Breast epithelium (tissue), 4 donors: Measurements from ENCODE around the gene BCAS1. TPM values are rescaled to one million over a fixed set of nuclear protein-coding genes. Genes with fewer than 3 reads are reported as not detected.

Experiments
- DNase-seq, 2 donors: peaks; one replicate each; pipeline ENCODE4 v3.0.0-alpha.2; 2019; ENCODE audit warnings: low spot score in 2 of 2
- H3K27ac ChIP-seq, 2 donors: fragments of 200-600 bp; sonication (generic) in 1 of 2; one replicate each; pipeline ENCODE4 v1.5.1; 2016 to 2019; ENCODE audit warnings: mild to moderate bottlenecking in 1 of 2
- H3K27me3 ChIP-seq, 2 donors: fragments of 200-600 bp; sonication (generic) in 1 of 2; one replicate each; pipeline versions ENCODE4 v1.5.1 to v1.6.0; 2017 to 2019; ENCODE audit warnings: control low read depth in 1 of 2, mild to moderate bottlenecking in 1 of 2
- H3K36me3 ChIP-seq: fragments of 200-600 bp; one replicate; pipeline ENCODE4 v1.5.1; 2019
- H3K4me1 ChIP-seq, 2 donors: fragments of 200-600 bp; sonication (generic); one replicate each; pipeline ENCODE4 v1.5.1; 2016 to 2019; ENCODE audit warnings: control low read depth in 1 of 2
- H3K4me3 ChIP-seq, 3 donors: fragments of 200-600 bp; sonication (generic); 1 replicate in 2 of 3; 2 replicates in 1 of 3; pipeline ENCODE4 v1.5.1; 2016 to 2019; ENCODE audit warnings: mild to moderate bottlenecking in 3 of 3, moderate library complexity in 2 of 3
- H3K9me3 ChIP-seq, 2 donors: fragments of 200-600 bp; sonication (generic) in 1 of 2; one replicate each; pipeline ENCODE4 v1.5.1; 2016 to 2019; ENCODE audit warnings: control low read depth in 1 of 2
- POLR2A ChIP-seq: fragments of 450-650 bp; IDR thresholded peaks from one replicate; pipeline ENCODE4 v1.6.1; 2016; ENCODE audit warnings: antibody characterized with exemption, mild to moderate bottlenecking, moderate library complexity
- POLR2AphosphoS5 ChIP-seq, 3 donors: sonication (generic); formaldehyde crosslinking; IDR thresholded peaks; one replicate each; pipeline ENCODE4 v1.6.1; 2017; ENCODE audit warnings: antibody characterized with exemption in 3 of 3
- intact Hi-C: fragments of 100-400 bp; cut with DNase I; formaldehyde crosslinking; loops from one replicate; pipeline ENCODE4 v1.15.1; 2023; ENCODE audit warnings: low total_unique reads
- total RNA-seq, 3 donors: library from RNA; depleted of rRNA; stranded (reverse); fragments of >200 nt; gene quantifications; one replicate each; pipeline ENCODE4 v1.1.0, GENCODE V29; 2016
- TF ChIP-seq, protein P1 (sequence below), 3 donors: fragments of 450-650 bp; IDR thresholded peaks; one replicate each; pipeline ENCODE4 v1.5.1; 2016 to 2017; ENCODE audit warnings: antibody characterized with exemption in 3 of 3, mild to moderate bottlenecking in 3 of 3, moderate library complexity in 3 of 3

BCAS1 gene
- total RNA-seq, 3 donors from 2014 or later: 0.98 to 3.1 TPM; not detected in 1

DNA sequence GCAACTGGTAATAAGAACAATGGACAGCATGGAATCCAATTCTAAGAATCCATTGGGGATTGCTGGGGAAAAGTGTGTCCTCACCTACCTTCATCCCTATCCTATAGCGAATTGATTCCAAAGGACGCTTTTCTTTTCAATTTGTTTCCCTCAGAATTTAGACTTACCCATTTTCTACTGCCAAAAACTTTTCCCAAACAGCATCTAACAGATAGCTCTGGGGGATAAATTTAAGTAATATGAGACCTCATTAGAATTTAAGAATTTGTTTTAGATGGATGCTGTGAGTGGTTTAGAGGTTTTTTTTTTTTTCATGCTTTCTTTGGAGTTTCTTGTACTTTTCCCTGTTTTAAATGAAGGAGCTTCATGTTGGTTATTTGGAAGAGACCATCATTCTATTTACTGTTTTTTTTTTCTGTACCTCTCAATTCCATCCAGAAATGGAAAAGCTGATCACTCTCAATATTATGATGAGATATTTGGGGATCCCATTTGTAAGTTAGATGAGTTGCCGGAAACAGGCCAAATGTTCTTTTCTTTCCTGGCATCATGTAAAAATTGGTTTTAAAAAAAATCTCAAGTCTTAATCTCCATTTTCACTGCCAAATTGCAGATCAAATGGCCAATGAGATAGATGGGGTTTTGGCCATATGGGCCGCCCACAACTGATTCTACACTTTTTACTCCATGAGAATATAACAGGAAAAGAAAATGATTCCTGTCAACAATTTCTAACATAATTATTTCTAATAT, 105.7 kb downstream of the BCAS1 start:
- Histone ChIP-seq H3K4me1 (no peaks in the 10 kb centered on the region), H3K27me3 (no peaks in the 10 kb centered on the region), H3K36me3 (no peaks in the 10 kb centered on the region), H3K4me3 (no peak overlapping the region), H3K27ac (no peak overlapping the region), H3K9me3 (no peaks in the 10 kb centered on the region)
- intact Hi-C loops: no loop called here
- TF ChIP-seq POLR2AphosphoS5 (IDR thresholded peaks at IDR 0.05): no peak
- no peak for DNase-seq

- Histone ChIP-seq H3K9me3 (no peaks in the 10 kb centered on the region), H3K27me3 (no peaks in the 10 kb centered on the region), H3K36me3 (no peaks in the 10 kb centered on the region), H3K4me3 (no peak overlapping the region), H3K4me1 (no peaks in the 10 kb centered on the region), H3K27ac (no peak overlapping the region)
- no peak for DNase-seq
- intact Hi-C loops: no loop called here
- no peak for TF ChIP-seq POLR2A
- TF ChIP-seq, protein P1, sequence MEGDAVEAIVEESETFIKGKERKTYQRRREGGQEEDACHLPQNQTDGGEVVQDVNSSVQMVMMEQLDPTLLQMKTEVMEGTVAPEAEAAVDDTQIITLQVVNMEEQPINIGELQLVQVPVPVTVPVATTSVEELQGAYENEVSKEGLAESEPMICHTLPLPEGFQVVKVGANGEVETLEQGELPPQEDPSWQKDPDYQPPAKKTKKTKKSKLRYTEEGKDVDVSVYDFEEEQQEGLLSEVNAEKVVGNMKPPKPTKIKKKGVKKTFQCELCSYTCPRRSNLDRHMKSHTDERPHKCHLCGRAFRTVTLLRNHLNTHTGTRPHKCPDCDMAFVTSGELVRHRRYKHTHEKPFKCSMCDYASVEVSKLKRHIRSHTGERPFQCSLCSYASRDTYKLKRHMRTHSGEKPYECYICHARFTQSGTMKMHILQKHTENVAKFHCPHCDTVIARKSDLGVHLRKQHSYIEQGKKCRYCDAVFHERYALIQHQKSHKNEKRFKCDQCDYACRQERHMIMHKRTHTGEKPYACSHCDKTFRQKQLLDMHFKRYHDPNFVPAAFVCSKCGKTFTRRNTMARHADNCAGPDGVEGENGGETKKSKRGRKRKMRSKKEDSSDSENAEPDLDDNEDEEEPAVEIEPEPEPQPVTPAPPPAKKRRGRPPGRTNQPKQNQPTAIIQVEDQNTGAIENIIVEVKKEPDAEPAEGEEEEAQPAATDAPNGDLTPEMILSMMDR (IDR thresholded peaks at IDR 0.05): no peak
- no peak for TF ChIP-seq POLR2AphosphoS5 (IDR thresholded peaks at IDR 0.05)
Observed at GRCh38 chr20:53964067-53964466, 106.3 kb downstream of the BCAS1 start.

GRCh38 chr20:53963635-53964034, 106.8 kb downstream of the BCAS1 start:
- Histone ChIP-seq H3K27me3 (no peaks in the 10 kb centered on the region), H3K36me3 (no peaks in the 10 kb centered on the region), H3K9me3 (no peaks in the 10 kb centered on the region), H3K27ac (no peak overlapping the region), H3K4me1 (no peaks in the 10 kb centered on the region), H3K4me3 (no peak overlapping the region)
- no peak for DNase-seq
- no peak for TF ChIP-seq POLR2A
- no peak for TF ChIP-seq POLR2AphosphoS5 (IDR thresholded peaks at IDR 0.05)
- TF ChIP-seq, protein P1 (IDR thresholded peaks at IDR 0.05): no peak
- intact Hi-C loops: no loop called here

- H3K27me3 ChIP-seq: no peaks in the 10 kb centered on the region
- intact Hi-C loops: no loop called here
- no peak overlapping the region for H3K4me3 ChIP-seq
- DNase-seq: no peak
- no peak overlapping the region for H3K27ac ChIP-seq
- TF ChIP-seq POLR2A: no peak
- TF ChIP-seq POLR2AphosphoS5 (IDR thresholded peaks at IDR 0.05): no peak
- TF ChIP-seq, protein P1 (IDR thresholded peaks at IDR 0.05): no peak
- H3K4me1 ChIP-seq: no peaks in the 10 kb centered on the region
- no peaks in the 10 kb centered on the region for H3K9me3 ChIP-seq
- no peaks in the 10 kb centered on the region for H3K36me3 ChIP-seq
Observed at GRCh38 chr20:53962388-53962787, 108.0 kb downstream of the BCAS1 start.

- Histone ChIP-seq H3K27ac (no peak overlapping the region), H3K27me3 (no peaks in the 10 kb centered on the region), H3K9me3 (no peaks in the 10 kb centered on the region), H3K4me3 (no peak overlapping the region), H3K36me3 (no peaks in the 10 kb centered on the region), H3K4me1 (no peaks in the 10 kb centered on the region)
- TF ChIP-seq, protein P1 (IDR thresholded peaks at IDR 0.05): no peak
- no peak for TF ChIP-seq POLR2AphosphoS5 (IDR thresholded peaks at IDR 0.05)
- TF ChIP-seq POLR2A: no peak
- no peak for DNase-seq
- intact Hi-C loops: no loop called here
Observed at GRCh38 chr20:53961527-53961926, 108.9 kb downstream of the BCAS1 start.
